HEK293 (cell line): ENCODE results near the gene GPR17.

Experiments used
- CTCF ChIA-PET: fragments of 350-600 bp; formaldehyde crosslinking; extraction: SDS; loops from one replicate; lab custom pipeline; 2021; ENCODE audit warnings: antibody characterized with exemption; lab: Yijun Ruan, JAX
- POLR2A ChIA-PET: fragments of 300-600 bp; formaldehyde crosslinking; extraction: SDS; loops from one replicate; lab custom pipeline; 2020; ENCODE audit warnings: antibody characterized with exemption, inconsistent platforms; lab: Yijun Ruan, JAX
- H3K27ac ChIP-seq: fragments of 200-500 bp; sonication (Bioruptor generic); 2 replicates; pipeline ENCODE4 v1.5.1; 2014; ENCODE audit warnings: low read depth, low read length, control low read depth, inconsistent platforms; ENCODE audit errors: extremely low read depth
- H3K36me3 ChIP-seq, 2 experiments: fragments of 200-500 bp in 1 of 2; sonication (Bioruptor generic) in 1 of 2; 1 replicate in 1 of 2; 2 replicates in 1 of 2; pipeline ENCODE4 v1.5.1; 2014 to 2017; ENCODE audit warnings: inconsistent platforms in 2 of 2, low read length in 2 of 2; ENCODE audit not compliant: control insufficient read depth in 2 of 2, insufficient read depth in 1 of 2
- H3K4me1 ChIP-seq: fragments of 200-500 bp; sonication (Bioruptor generic); 2 replicates; pipeline ENCODE4 v1.5.1; 2014; ENCODE audit warnings: mild to moderate bottlenecking, low read length, inconsistent platforms; ENCODE audit not compliant: control insufficient read depth, insufficient read depth
- H3K4me3 ChIP-seq: 2 replicates; pipeline ENCODE4 v1.5.1; 2011; ENCODE audit warnings: low read depth, mild to moderate bottlenecking, control low read depth, low read length, moderate library complexity
- H3K9me3 ChIP-seq: fragments of 200-500 bp; sonication (Bioruptor generic); 2 replicates; pipeline ENCODE4 v1.5.1; 2014; ENCODE audit warnings: low read depth, low read length, inconsistent platforms; ENCODE audit not compliant: control insufficient read depth, insufficient read depth
- EGR2 ChIP-seq: fragments of 450-650 bp; formaldehyde crosslinking; IDR thresholded peaks from 2 replicates; pipeline ENCODE4 v1.5.1; 2016; ENCODE audit warnings: low read depth, missing biosample characterization, missing genetic modification characterization
- GLIS1 ChIP-seq: fragments of 450-650 bp; formaldehyde crosslinking; IDR thresholded peaks from 2 replicates; pipeline ENCODE4 v1.5.1; 2016; ENCODE audit warnings: missing biosample characterization, missing genetic modification characterization
- GLIS2 ChIP-seq: fragments of 450-650 bp; formaldehyde crosslinking; IDR thresholded peaks from 2 replicates; pipeline ENCODE4 v1.5.1; 2016; ENCODE audit warnings: missing biosample characterization, missing genetic modification characterization
- KLF1 ChIP-seq: fragments of 450-650 bp; formaldehyde crosslinking; IDR thresholded peaks from 2 replicates; pipeline ENCODE4 v1.5.1; 2016; ENCODE audit warnings: missing biosample characterization, missing genetic modification characterization
- KLF17 ChIP-seq: fragments of 450-650 bp; formaldehyde crosslinking; IDR thresholded peaks from 2 replicates; pipeline ENCODE4 v1.5.1; 2016; ENCODE audit warnings: missing biosample characterization, missing genetic modification characterization
- OSR2 ChIP-seq: fragments of 450-650 bp; formaldehyde crosslinking; IDR thresholded peaks from 2 replicates; pipeline ENCODE4 v1.5.1; 2016; ENCODE audit warnings: missing biosample characterization, missing genetic modification characterization
- SCRT2 ChIP-seq: fragments of 450-650 bp; formaldehyde crosslinking; IDR thresholded peaks from 2 replicates; pipeline ENCODE4 v1.5.1; 2016; ENCODE audit warnings: missing biosample characterization, missing genetic modification characterization
- YY2 ChIP-seq: fragments of 450-650 bp; formaldehyde crosslinking; IDR thresholded peaks from 2 replicates; pipeline ENCODE4 v1.5.1; 2016; ENCODE audit warnings: missing biosample characterization, missing genetic modification characterization
- ZFHX2 ChIP-seq: fragments of 450-650 bp; formaldehyde crosslinking; conservative IDR thresholded peaks from 2 replicates; pipeline ENCODE4 v1.5.1; 2016; ENCODE audit warnings: missing biosample characterization, missing genetic modification characterization
- ZFP41 ChIP-seq: fragments of 450-650 bp; formaldehyde crosslinking; IDR thresholded peaks from 2 replicates; pipeline ENCODE4 v1.5.1; 2016; ENCODE audit warnings: missing biosample characterization, missing genetic modification characterization, borderline replicate concordance
- ZNF223 ChIP-seq: fragments of 450-650 bp; formaldehyde crosslinking; IDR thresholded peaks from 2 replicates; pipeline ENCODE4 v1.5.1; 2016; ENCODE audit warnings: missing biosample characterization, missing genetic modification characterization
- ZNF341 ChIP-seq: fragments of 450-650 bp; formaldehyde crosslinking; IDR thresholded peaks from 2 replicates; pipeline ENCODE4; 2016; ENCODE audit warnings: low read depth, missing biosample characterization, missing genetic modification characterization
- ZNF354C ChIP-seq: fragments of 450-650 bp; formaldehyde crosslinking; IDR thresholded peaks from 2 replicates; pipeline ENCODE4 v1.5.1; 2016; ENCODE audit warnings: missing biosample characterization, missing genetic modification characterization, low read depth, borderline replicate concordance
- ZNF426 ChIP-seq: fragments of 450-650 bp; formaldehyde crosslinking; IDR thresholded peaks from 2 replicates; pipeline ENCODE4 v1.5.1; 2017; ENCODE audit warnings: missing biosample characterization, missing genetic modification characterization, mild to moderate bottlenecking, inconsistent platforms, moderate library complexity
- ZNF561 ChIP-seq: fragments of 450-650 bp; IDR thresholded peaks from 2 replicates; pipeline ENCODE4 v1.5.1; 2018; ENCODE audit warnings: missing biosample characterization, missing genetic modification characterization, borderline replicate concordance
- ZNF585B ChIP-seq: fragments of 450-650 bp; formaldehyde crosslinking; IDR thresholded peaks from 2 replicates; pipeline ENCODE4 v1.5.1; 2016; ENCODE audit warnings: missing biosample characterization, missing genetic modification characterization
- ZNF645 ChIP-seq: fragments of 450-650 bp; formaldehyde crosslinking; IDR thresholded peaks from 2 replicates; pipeline ENCODE4; 2016; ENCODE audit warnings: missing biosample characterization, missing genetic modification characterization
- TF ChIP-seq, protein P1 (sequence below): fragments of 450-650 bp; formaldehyde crosslinking; IDR thresholded peaks from 2 replicates; pipeline ENCODE4 v1.5.1; 2017; ENCODE audit warnings: missing biosample characterization, missing genetic modification characterization
- TF ChIP-seq, protein P2 (sequence below): fragments of 450-650 bp; formaldehyde crosslinking; IDR thresholded peaks from 2 replicates; pipeline ENCODE4 v1.5.1; 2016; ENCODE audit warnings: missing biosample characterization, missing genetic modification characterization, borderline replicate concordance

Gene GPR17

DNA sequence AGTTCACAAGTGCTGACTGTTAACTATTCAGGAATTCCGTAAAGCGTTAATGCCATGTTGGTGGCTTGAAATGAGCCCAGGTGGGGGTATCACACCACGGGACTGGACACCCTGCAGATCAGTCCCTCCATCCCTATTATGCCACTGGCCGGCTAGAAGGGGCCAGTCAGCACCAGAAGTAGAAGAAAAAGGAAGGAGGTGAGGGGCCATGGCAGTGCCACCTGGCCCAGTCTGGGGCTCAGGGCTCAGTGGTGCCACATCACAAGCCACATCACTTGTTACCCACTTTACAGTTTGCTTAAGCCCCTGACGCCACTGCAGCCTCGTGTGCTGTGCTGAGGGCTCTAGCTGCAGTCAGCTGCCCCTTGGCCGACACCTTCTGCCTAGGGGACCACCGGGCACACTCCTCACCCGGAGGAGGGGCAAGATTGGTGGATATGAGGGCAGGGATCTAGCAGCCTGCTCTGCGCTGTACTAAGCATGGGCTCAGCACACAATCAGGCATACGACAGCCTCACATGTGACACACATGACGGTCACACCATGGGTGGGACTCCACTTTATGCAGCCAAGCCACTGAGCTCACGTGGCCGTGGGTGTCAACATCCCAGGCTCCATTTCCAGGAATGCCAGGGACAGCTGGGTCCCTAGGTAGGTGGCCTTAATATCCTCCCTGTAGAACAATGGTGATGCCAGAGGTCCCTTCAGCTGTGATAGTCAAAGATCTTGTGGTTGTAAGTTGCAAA, 25.8 kb downstream of the GPR17 start:
- Histone ChIP-seq H3K36me3 (no peaks in the 10 kb centered on the region), H3K4me3 (no peak overlapping the region), H3K27ac (no peak overlapping the region), H3K4me1 (no peaks in the 10 kb centered on the region), H3K9me3 (no peaks in the 10 kb centered on the region)
- ChIA-PET POLR2A (no interaction called here), CTCF (no interaction called here)
- TF ChIP-seq OSR2 (tag by site-specific recombination): no peak
- no peak for TF ChIP-seq ZNF354C (tag by site-specific recombination)
- TF ChIP-seq ZFP41 (tag by site-specific recombination): no peak
- TF ChIP-seq, protein P1, sequence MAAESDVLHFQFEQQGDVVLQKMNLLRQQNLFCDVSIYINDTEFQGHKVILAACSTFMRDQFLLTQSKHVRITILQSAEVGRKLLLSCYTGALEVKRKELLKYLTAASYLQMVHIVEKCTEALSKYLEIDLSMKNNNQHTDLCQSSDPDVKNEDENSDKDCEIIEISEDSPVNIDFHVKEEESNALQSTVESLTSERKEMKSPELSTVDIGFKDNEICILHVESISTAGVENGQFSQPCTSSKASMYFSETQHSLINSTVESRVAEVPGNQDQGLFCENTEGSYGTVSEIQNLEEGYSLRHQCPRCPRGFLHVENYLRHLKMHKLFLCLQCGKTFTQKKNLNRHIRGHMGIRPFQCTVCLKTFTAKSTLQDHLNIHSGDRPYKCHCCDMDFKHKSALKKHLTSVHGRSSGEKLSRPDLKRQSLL (tag by site-specific recombination): no peak
- no peak for TF ChIP-seq YY2 (tag by site-specific recombination)
- TF ChIP-seq ZNF645 (tag by site-specific recombination): no peak
- TF ChIP-seq ZNF561 (tag by site-specific recombination): no peak
- TF ChIP-seq SCRT2 (tag by site-specific recombination): no peak
- TF ChIP-seq ZNF341 (tag by site-specific recombination): no peak

GRCh38 chr2:127672341-127673224, 26.6 kb downstream of the GPR17 start:
- Histone ChIP-seq H3K36me3 (no peaks in the 10 kb centered on the region), H3K9me3 (no peaks in the 10 kb centered on the region), H3K4me3 (no peak overlapping the region), H3K27ac (no peak overlapping the region), H3K4me1 (no peaks in the 10 kb centered on the region)
- TF ChIP-seq, protein P2, sequence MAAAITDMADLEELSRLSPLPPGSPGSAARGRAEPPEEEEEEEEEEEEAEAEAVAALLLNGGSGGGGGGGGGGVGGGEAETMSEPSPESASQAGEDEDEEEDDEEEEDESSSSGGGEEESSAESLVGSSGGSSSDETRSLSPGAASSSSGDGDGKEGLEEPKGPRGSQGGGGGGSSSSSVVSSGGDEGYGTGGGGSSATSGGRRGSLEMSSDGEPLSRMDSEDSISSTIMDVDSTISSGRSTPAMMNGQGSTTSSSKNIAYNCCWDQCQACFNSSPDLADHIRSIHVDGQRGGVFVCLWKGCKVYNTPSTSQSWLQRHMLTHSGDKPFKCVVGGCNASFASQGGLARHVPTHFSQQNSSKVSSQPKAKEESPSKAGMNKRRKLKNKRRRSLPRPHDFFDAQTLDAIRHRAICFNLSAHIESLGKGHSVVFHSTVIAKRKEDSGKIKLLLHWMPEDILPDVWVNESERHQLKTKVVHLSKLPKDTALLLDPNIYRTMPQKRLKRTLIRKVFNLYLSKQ (tag by site-specific recombination): no peak
- TF ChIP-seq GLIS1 (tag by site-specific recombination) (peak; percentile 69), KLF1 (tag by site-specific recombination) (peak; percentile 68), ZNF585B (tag by site-specific recombination) (no peak), ZNF426 (no peak), KLF17 (tag by site-specific recombination) (peak; percentile 63; the same call in 1 of the 2 replicates), ZFHX2 (tag by site-specific recombination) (peak; percentile 54), GLIS2 (tag by site-specific recombination) (0 out of 2 replicates have a peak, but pooled peaks have one; percentile 51), ZNF223 (tag by site-specific recombination) (no peak), EGR2 (tag by site-specific recombination) (peak; percentile 55)
- ChIA-PET CTCF (interaction anchor here (1.4 kb wide), 1 partner anchor 22 kb away, joined by 5 read pairs; no protein-coding TSS in a partner anchor), POLR2A (no interaction called here)
